ENCODE data around the gene ZNF229. TPM values are rescaled to one million over a fixed set of nuclear protein-coding genes. Genes with fewer than 3 reads are reported as not detected.
"Not testable (repeated sequence)": the region's sequence is repeated elsewhere in the genome, so short reads cannot be mapped to it uniquely, and the experiment has no call there.

ZNF229 gene
- total RNA-seq, 3 donors from 2014 or later (not counting 1 experiment from before 2014, with no cell fraction given): 0.09 to 0.15 TPM; not detected in 1

DNA sequence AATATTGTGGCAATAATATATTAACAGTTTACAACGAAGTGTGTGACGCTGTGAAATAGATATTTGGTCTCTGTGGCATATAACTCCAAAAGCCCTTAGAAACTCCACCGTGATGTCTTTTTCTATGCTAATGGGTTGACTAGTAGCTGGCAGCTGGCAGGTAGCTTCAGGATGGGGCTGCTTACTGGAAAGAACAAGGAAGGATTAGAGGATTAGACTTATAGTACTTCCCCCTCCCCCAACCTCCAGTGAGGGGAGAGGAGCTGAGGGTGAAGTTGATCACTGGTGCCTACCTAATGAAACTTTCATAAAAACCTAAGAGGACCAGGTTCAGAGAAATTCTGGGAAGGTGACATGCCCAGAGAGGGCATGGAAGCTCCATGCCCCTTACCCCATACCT is 9.8 kb downstream of the ZNF229 start:
- Mint-ChIP-seq H3K4me3 (no peak overlapping the region), H3K27ac (no peak overlapping the region), H3K9me3 (peaks cover 10 to 28% of the 10 kb centered on the region in 2 donors), H3K4me1 (no peaks in the 10 kb centered on the region), H3K36me3 (peaks cover 30% of the 10 kb centered on the region), H3K27me3 (ENCODE audit: low read depth in 2 of 2) (no peaks in the 10 kb centered on the region)
- WGBS (ENCODE audit: insufficient coverage): 94% methylated on average over 2 of the region's 3 CpGs
- H3K27ac ChIP-seq (ENCODE audit: low read length): no peak overlapping the region
- no peak overlapping the region for H3K4me3 ChIP-seq (ENCODE audit: low read length)
- no peaks in the 10 kb centered on the region for H3K4me1 ChIP-seq (ENCODE audit: control insufficient read depth, insufficient read depth, low read length)
- peaks cover 39% of the 10 kb centered on the region for H3K9me3 ChIP-seq (ENCODE audit: control insufficient read depth, insufficient read depth, low read length)
- ATAC-seq (no peak), DNase-seq (no peak)
- no peaks in the 10 kb centered on the region for H3K36me3 ChIP-seq (ENCODE audit: control insufficient read depth, insufficient read depth, low read length)
- TF ChIP-seq, protein P1, sequence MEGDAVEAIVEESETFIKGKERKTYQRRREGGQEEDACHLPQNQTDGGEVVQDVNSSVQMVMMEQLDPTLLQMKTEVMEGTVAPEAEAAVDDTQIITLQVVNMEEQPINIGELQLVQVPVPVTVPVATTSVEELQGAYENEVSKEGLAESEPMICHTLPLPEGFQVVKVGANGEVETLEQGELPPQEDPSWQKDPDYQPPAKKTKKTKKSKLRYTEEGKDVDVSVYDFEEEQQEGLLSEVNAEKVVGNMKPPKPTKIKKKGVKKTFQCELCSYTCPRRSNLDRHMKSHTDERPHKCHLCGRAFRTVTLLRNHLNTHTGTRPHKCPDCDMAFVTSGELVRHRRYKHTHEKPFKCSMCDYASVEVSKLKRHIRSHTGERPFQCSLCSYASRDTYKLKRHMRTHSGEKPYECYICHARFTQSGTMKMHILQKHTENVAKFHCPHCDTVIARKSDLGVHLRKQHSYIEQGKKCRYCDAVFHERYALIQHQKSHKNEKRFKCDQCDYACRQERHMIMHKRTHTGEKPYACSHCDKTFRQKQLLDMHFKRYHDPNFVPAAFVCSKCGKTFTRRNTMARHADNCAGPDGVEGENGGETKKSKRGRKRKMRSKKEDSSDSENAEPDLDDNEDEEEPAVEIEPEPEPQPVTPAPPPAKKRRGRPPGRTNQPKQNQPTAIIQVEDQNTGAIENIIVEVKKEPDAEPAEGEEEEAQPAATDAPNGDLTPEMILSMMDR (IDR thresholded peaks at IDR 0.05): no peak
- intact Hi-C loops (cut with micrococcal nuclease): no loop called here
- no peaks in the 10 kb centered on the region for H3K27me3 ChIP-seq (ENCODE audit: control insufficient read depth, insufficient read depth, low read length)

DNA sequence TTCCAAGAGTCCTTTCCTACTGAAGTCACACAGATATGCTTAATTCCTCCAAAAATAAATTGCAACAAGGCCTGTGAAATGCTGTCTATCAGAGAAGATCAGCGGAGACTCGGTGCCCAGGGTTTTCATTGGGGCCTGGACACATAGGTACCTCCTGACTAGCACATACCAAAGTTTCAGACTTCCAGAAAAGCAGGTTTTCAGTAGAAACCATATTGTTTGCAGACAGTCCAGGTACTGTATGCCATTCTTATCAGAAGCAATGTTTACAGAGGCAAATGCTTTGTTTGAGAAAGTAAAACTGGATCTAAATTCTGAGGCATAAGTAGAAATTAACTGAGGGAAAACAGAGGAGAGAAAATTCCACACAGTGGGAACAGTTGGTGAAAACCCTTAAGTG is 12.8 kb downstream of the ZNF229 start:
- H3K9me3 Mint-ChIP-seq: peaks cover 8 to 27% of the 10 kb centered on the region in 2 donors

DNA sequence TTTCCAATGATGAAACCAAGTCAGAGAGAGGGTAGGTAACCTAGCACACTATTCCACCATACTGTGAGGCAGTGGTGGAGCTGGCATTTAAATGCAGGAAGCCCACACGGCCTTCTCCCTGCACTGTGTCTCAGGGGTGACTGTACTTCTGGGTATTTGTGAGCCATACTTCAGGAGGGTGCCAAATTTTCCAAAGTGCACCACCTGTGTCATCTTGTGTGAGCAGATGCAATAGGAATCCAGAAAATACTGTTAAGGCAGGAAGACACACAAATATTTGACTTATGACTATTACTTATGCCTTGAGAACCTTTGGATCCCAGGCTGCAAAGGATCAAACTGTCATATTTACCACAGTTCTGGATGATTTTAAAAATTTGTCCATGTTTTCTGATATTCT is 17.3 kb downstream of the ZNF229 start:
- Mint-ChIP-seq H3K9me3 (peaks cover 11 to 20% of the 10 kb centered on the region in 2 donors), H3K4me1 (no peaks in the 10 kb centered on the region), H3K27me3 (ENCODE audit: low read depth in 2 of 2) (no peaks in the 10 kb centered on the region), H3K36me3 (peaks cover 19% of the 10 kb centered on the region), H3K27ac (no peak overlapping the region), H3K4me3 (no peak overlapping the region)
- no peak overlapping the region for H3K4me3 ChIP-seq (ENCODE audit: low read length)
- H3K27ac ChIP-seq (ENCODE audit: low read length): no peak overlapping the region
- DNase-seq (no peak), ATAC-seq (no peak)
- H3K4me1 ChIP-seq (ENCODE audit: control insufficient read depth, insufficient read depth, low read length): no peaks in the 10 kb centered on the region
- H3K36me3 ChIP-seq (ENCODE audit: control insufficient read depth, insufficient read depth, low read length): no peaks in the 10 kb centered on the region
- 86% methylated on average over 1 of the region's 1 CpG for WGBS (ENCODE audit: insufficient coverage)
- TF ChIP-seq, protein P1 (IDR thresholded peaks at IDR 0.05): no peak
- H3K27me3 ChIP-seq (ENCODE audit: control insufficient read depth, insufficient read depth, low read length): no peaks in the 10 kb centered on the region
- intact Hi-C loops (cut with micrococcal nuclease): no loop called here
- peaks cover 60% of the 10 kb centered on the region for H3K9me3 ChIP-seq (ENCODE audit: control insufficient read depth, insufficient read depth, low read length)

More for the DNA sequence above, 12.8 kb downstream of the ZNF229 start:
- peaks cover 29% of the 10 kb centered on the region for H3K36me3 Mint-ChIP-seq
- ATAC-seq: no peak
- Histone ChIP-seq H3K27ac (ENCODE audit: low read length) (no peak overlapping the region), H3K36me3 (ENCODE audit: control insufficient read depth, insufficient read depth, low read length) (no peaks in the 10 kb centered on the region), H3K4me1 (ENCODE audit: control insufficient read depth, insufficient read depth, low read length) (no peaks in the 10 kb centered on the region), H3K9me3 (ENCODE audit: control insufficient read depth, insufficient read depth, low read length) (peaks cover 49% of the 10 kb centered on the region), H3K4me3 (ENCODE audit: low read length) (no peak overlapping the region), H3K27me3 (ENCODE audit: control insufficient read depth, insufficient read depth, low read length) (no peaks in the 10 kb centered on the region)
- no peak for DNase-seq
- TF ChIP-seq, protein P1 (IDR thresholded peaks at IDR 0.05): no peak
- 97% methylated on average over 2 of the region's 2 CpGs for WGBS (ENCODE audit: insufficient coverage)
- H3K27ac Mint-ChIP-seq: no peak overlapping the region
- H3K4me1 Mint-ChIP-seq: no peaks in the 10 kb centered on the region
- intact Hi-C loops (cut with micrococcal nuclease): no loop called here
- H3K4me3 Mint-ChIP-seq: no peak overlapping the region
- no peaks in the 10 kb centered on the region for H3K27me3 Mint-ChIP-seq (ENCODE audit: low read depth in 2 of 2)

DNA sequence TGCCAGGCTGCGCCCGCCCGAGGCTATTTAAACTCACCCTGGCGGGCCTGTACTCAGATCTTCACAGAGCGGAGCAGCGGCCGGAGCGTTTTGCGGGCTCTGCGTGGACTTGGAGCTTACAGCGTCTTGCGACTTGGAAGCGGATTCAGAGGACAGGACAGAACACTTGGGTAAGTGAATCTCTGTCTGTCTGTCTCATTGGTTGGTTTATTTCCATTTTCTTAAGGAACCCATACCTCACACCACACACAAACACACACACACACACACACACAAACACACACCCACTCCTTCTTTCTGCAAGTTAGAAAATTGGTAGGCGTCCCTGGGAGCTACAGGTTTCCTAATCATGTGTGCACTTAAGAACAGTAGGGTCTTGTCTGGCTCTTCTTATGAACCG is 32.7 kb downstream of the ZNF229 start:
- H3K27me3 ChIP-seq (ENCODE audit: control insufficient read depth, insufficient read depth, low read length); H3K27ac ChIP-seq (ENCODE audit: low read length); H3K36me3 ChIP-seq (ENCODE audit: control insufficient read depth, insufficient read depth, low read length); DNase-seq; H3K4me1 ChIP-seq (ENCODE audit: control insufficient read depth, insufficient read depth, low read length); H3K27ac Mint-ChIP-seq; intact Hi-C loops (cut with micrococcal nuclease); H3K27me3 Mint-ChIP-seq (ENCODE audit: low read depth in 2 of 2); ATAC-seq; H3K4me3 Mint-ChIP-seq; H3K4me3 ChIP-seq (ENCODE audit: low read length); H3K4me1 Mint-ChIP-seq: not testable (repeated sequence)
- Mint-ChIP-seq H3K9me3 (peaks cover 18% of the 10 kb centered on the region in 2 donors), H3K36me3 (peaks cover 23% of the 10 kb centered on the region)
- H3K9me3 ChIP-seq (ENCODE audit: control insufficient read depth, insufficient read depth, low read length): peaks cover 20% of the 10 kb centered on the region
- whole genome bisulfite sequencing (ENCODE audit: insufficient coverage): 86% methylated on average over 1 of the region's 15 CpGs

All from natural killer cell (primary cell).